Panc1 (cell line): Measurements from ENCODE around the gene EGFL7. TPM values are rescaled to one million over a fixed set of nuclear protein-coding genes. Genes with fewer than 3 reads are reported as not detected.

Experiments used
- ATAC-seq: fragments of 200-7000 bp; cut with Tn5 transposase; 2 replicates; pipeline ENCODE4 v1.9.1; 2020; ENCODE audit warnings: mild to moderate bottlenecking, moderate library complexity
- BruUV-seq: library from RNA; stranded (reverse); fragments of 400-500 nt; replicated peaks from 2 replicates; lab custom pipeline; 2021; lab: Mats Ljungman, UMichigan
- CTCF ChIA-PET: fragments of 300-600 bp; sonication (Branson Sonifier 250); formaldehyde crosslinking; loops from one replicate; lab custom pipeline; 2022; ENCODE audit warnings: antibody characterized with exemption; lab: Charles Lee
- POLR2A ChIA-PET: fragments of 300-600 bp; sonication (Branson Sonifier 250); formaldehyde crosslinking; loops from one replicate; lab custom pipeline; 2022; ENCODE audit warnings: antibody characterized with exemption; lab: Charles Lee
- DNase-seq: peaks from one replicate; pipeline ENCODE4 v3.0.0-alpha.2; 2010; ENCODE audit warnings: low read depth, low spot score
- H3K27ac ChIP-seq: 2 replicates; pipeline ENCODE4 v1.5.1; 2011; ENCODE audit warnings: mild to moderate bottlenecking, low read length, inconsistent platforms
- H3K27me3 ChIP-seq: fragments of 200-500 bp; sonication (Bioruptor generic); 2 replicates; pipeline ENCODE4 v1.6.0; 2014; ENCODE audit warnings: low read length, inconsistent platforms; ENCODE audit not compliant: control insufficient read depth, insufficient read depth
- H3K36me3 ChIP-seq: fragments of 200-500 bp; sonication (Bioruptor generic); 2 replicates; pipeline ENCODE4 v1.5.1; 2014; ENCODE audit warnings: inconsistent platforms, mild to moderate bottlenecking, low read length, moderate library complexity; ENCODE audit not compliant: control insufficient read depth, insufficient read depth
- H3K4me1 ChIP-seq: 2 replicates; pipeline ENCODE4 v1.5.1; 2011; ENCODE audit warnings: inconsistent platforms, mild to moderate bottlenecking, low read length, moderate library complexity; ENCODE audit not compliant: control insufficient read depth, insufficient read depth
- H3K4me3 ChIP-seq, 2 experiments: 2 replicates each; pipeline ENCODE4 v1.5.1; 2011 to 2012; ENCODE audit warnings: low read depth in 2 of 2, low read length in 2 of 2, mild to moderate bottlenecking in 2 of 2, inconsistent platforms in 1 of 2, moderate library complexity in 1 of 2
- H3K9me3 ChIP-seq: fragments of 200-500 bp; sonication (Bioruptor generic); 2 replicates; pipeline ENCODE4 v1.5.1; 2014; ENCODE audit warnings: low read depth, mild to moderate bottlenecking, inconsistent platforms, low read length, moderate library complexity; ENCODE audit not compliant: control insufficient read depth, insufficient read depth
- CTCF ChIP-seq: fragments of 450-650 bp; IDR thresholded peaks from 2 replicates; pipeline ENCODE4 v1.5.1; 2017; ENCODE audit warnings: mild to moderate bottlenecking
- POLR2AphosphoS5 ChIP-seq: IDR thresholded peaks from 2 replicates; pipeline ENCODE4 v1.6.1; 2012; ENCODE audit warnings: mild to moderate bottlenecking, low read depth, low read length, moderate library complexity
- REST ChIP-seq, 2 experiments: IDR thresholded peaks; 2 replicates each; pipeline ENCODE4 v1.6.1; 2011 to 2012; ENCODE audit warnings: low read depth in 2 of 2, control low read depth in 1 of 2, low read length in 1 of 2, mild to moderate bottlenecking in 1 of 2, moderate library complexity in 1 of 2; ENCODE audit not compliant: insufficient read depth in 1 of 2
- SIN3A ChIP-seq: IDR thresholded peaks from 2 replicates; pipeline ENCODE4 v1.6.1; 2012; ENCODE audit warnings: low read depth, mild to moderate bottlenecking, low read length, moderate library complexity, borderline replicate concordance; ENCODE audit not compliant: insufficient read depth
- TCF7L2 ChIP-seq: IDR thresholded peaks from 2 replicates; pipeline ENCODE4 v1.6.1; 2011; ENCODE audit warnings: mild to moderate bottlenecking, low read depth, low read length, inconsistent platforms
- in situ Hi-C: cut with HindIII; loops from 2 replicates; pipeline ENCODE4 v1.10.0; 2016; ENCODE audit warnings: low sequenced_read_pairs, low pct_unique_long_range_greater_than_20kb
- intact Hi-C: fragments of 100-400 bp; cut with micrococcal nuclease; formaldehyde crosslinking; loops from one replicate; pipeline ENCODE4 v1.10.0; 2022; ENCODE audit not compliant: unreplicated experiment
- total RNA-seq: library from RNA; stranded (reverse); gene quantifications from one replicate; pipeline ENCODE4 v1.2.1, GENCODE V29; 2021; ENCODE audit not compliant: unreplicated experiment

EGFL7 gene
- total RNA-seq, 1 experiment from 2014 or later = 42.3 TPM

- Histone ChIP-seq H3K27ac (no peak overlapping the region), H3K4me1 (peaks cover 29% of the 10 kb centered on the region), H3K27me3 (no peaks in the 10 kb centered on the region), H3K9me3 (no peaks in the 10 kb centered on the region), H3K36me3 (no peaks in the 10 kb centered on the region), H3K4me3 (no peak overlapping the region)
- no peak for TF ChIP-seq POLR2AphosphoS5
- TF ChIP-seq TCF7L2 = no peak
- TF ChIP-seq CTCF = no peak
- TF ChIP-seq REST (IDR thresholded peaks at IDR 0.05; ENCODE audit: insufficient read depth in 1 of 2, low read depth in 2 of 2, low read length in 1 of 2) = no peak
- no peak for TF ChIP-seq SIN3A
- DNase-seq (no peak), ATAC-seq (no peak)
- ChIA-PET POLR2A (no interaction called here), CTCF (no interaction called here)
- in situ Hi-C loops = no loop called here
- BruUV-seq = no TSS peak
- intact Hi-C loops = no loop called here
Observed at GRCh38 chr9:136674786-136675349, 12.2 kb downstream of the EGFL7 start.

- ATAC-seq (no peak), DNase-seq (no peak)
- H3K27me3 ChIP-seq = no peaks in the 10 kb centered on the region
- no peak for TF ChIP-seq CTCF
- TF ChIP-seq REST (IDR thresholded peaks at IDR 0.05; ENCODE audit: insufficient read depth in 1 of 2, low read depth in 2 of 2, low read length in 1 of 2) = no peak
- TF ChIP-seq SIN3A = no peak
- TF ChIP-seq TCF7L2 = no peak
- no peak for TF ChIP-seq POLR2AphosphoS5
- H3K4me3 ChIP-seq = no peak overlapping the region
- no peak overlapping the region for H3K27ac ChIP-seq
- in situ Hi-C loops = no loop called here
- intact Hi-C loops = no loop called here
- BruUV-seq = no TSS peak
- ChIA-PET CTCF (interaction anchor here (0.5 kb wide), 1 partner anchor 642 kb away, joined by 8 read pairs; no protein-coding TSS in a partner anchor), POLR2A (interaction anchor here (0.7 to 0.9 kb wide), 2 partner anchors 9 to 14 kb away, joined by 3 to 11 read pairs; no protein-coding TSS in a partner anchor)
- H3K4me1 ChIP-seq = peaks cover 25% of the 10 kb centered on the region
- no peaks in the 10 kb centered on the region for H3K36me3 ChIP-seq
- H3K9me3 ChIP-seq = no peaks in the 10 kb centered on the region
Observed at GRCh38 chr9:136675477-136676296, 13.0 kb downstream of the EGFL7 start.
